NCI-H510A treated with DMSO at 0.1 percent for 48 hours (cell line): ENCODE data around the gene MLST8.
"Not testable (repeated sequence)": the region's sequence is repeated elsewhere in the genome, so short reads cannot be mapped to it uniquely, and the experiment has no call there.

Experiments
- DNase-seq: peaks from one replicate; lab custom pipeline; 2025; lab: John Stamatoyannopoulos, UW

MLST8 gene

DNA sequence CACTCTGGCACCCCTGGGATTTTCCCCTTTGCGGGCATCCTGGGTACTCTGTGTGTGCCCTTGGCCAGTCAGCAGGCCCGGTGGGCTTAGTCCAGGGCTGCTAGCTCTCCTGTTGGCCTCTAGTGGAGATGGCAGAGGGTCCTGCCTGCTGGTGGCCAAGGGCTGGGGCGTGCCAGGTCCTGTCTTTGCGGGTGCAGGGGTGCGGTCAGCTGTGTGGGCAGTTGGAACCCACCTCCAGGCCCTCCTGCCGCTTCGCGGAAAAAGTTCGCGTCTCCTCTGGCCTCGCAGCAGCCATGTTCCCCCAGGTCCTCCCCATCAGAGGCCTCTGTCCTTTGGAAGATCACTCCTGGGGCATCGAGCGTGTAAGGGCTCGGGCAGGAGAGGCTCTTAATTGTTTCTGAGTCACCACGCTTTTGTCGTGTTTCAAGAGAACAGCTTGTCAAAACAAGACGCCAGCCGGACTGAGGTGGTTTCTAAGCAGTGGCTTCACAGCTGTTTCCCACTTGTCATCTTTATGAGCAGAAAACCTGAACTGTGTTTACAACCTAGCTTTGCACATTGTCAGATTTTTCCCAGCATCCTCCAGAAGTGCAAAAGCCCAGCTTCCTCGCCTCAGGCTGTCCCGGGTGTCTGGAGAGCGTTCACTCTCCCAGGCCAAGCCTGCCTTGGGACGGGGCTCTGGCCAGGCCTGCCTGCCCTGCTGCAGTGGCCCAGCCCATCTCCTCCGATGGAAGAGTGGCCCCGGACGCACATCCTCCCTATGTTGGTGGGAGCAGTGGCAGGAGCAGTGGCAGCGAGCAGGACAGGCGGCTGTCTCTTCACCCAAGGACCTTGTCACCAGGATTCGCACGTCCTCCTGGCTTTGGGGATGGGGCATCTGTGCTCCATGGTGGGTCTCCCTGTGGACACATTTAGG is 26.0 kb downstream of the MLST8 start:
- DNase-seq = no peak

DNA sequence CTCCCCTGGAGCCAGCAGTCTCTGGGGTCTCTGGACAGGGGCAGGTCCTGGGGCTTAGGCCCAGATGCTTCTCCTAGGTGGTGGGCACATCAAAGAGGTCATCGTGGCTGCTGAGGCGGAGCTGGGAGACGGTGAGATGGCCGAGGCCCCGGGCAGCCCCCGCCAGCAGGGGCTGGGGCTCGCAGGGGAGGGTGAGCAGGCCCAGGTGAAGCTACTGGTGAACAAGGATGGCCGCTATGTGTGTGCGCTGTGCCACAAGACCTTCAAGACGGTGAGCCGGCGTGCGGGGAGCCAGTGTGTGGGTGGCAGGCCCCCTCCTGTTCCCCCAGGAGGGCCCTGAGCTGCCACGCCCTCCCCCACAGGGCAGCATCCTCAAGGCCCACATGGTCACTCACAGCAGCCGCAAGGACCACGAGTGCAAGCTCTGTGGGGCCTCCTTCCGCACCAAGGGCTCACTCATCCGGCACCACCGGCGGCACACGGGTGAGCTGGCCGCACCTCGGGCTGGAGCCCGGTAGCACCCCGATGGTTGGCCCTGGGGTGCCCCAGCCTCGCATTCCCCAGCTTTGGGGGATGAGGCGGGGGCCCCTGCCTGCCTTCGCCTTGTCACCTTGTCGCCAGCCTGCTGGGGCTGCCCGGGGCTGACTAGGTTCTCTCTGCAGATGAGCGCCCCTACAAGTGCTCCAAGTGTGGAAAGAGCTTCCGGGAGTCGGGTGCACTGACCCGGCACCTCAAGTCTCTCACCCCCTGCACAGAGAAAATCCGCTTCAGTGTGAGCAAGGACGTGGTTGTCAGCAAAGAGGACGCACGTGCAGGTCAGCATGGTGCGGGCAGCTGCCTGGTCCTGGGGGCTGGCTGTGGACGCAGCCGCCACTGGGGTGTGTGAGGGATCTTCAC is 27.1 kb downstream of the MLST8 start:
- DNase-seq = no peak

DNA sequence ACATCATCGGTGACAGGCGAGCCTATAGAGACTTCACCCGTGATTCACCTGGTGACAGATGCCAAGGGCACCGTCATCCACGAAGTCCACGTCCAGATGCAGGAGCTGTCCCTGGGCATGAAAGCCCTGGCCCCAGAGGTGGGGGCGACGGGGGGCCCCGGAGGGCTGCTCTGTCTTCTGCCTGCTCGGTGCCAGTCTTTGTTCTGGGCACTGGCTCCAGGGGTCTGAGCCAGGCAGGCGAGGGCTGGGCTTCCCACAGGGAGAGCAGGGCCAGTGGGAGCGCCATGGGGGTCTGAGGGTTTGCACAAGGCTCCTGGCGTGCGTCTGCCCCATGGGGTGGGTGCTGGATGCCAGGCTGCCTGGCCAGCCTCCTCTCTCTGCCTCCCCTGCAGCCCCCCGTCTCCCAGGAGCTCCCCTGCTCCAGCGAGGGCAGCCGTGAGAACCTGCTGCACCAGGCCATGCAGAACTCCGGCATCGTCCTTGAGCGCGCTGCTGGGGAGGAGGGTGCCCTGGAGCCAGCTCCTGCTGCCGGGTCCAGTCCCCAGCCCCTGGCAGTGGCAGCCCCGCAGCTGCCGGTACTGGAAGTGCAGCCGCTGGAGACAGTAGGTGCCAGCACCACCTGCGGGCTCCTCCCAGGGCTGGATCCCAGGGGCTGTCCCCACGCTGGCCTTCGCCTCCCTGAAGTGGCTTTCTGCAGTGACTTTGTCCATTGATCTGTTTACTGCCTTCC is 28.0 kb downstream of the MLST8 start:
- DNase-seq = no peak

DNA sequence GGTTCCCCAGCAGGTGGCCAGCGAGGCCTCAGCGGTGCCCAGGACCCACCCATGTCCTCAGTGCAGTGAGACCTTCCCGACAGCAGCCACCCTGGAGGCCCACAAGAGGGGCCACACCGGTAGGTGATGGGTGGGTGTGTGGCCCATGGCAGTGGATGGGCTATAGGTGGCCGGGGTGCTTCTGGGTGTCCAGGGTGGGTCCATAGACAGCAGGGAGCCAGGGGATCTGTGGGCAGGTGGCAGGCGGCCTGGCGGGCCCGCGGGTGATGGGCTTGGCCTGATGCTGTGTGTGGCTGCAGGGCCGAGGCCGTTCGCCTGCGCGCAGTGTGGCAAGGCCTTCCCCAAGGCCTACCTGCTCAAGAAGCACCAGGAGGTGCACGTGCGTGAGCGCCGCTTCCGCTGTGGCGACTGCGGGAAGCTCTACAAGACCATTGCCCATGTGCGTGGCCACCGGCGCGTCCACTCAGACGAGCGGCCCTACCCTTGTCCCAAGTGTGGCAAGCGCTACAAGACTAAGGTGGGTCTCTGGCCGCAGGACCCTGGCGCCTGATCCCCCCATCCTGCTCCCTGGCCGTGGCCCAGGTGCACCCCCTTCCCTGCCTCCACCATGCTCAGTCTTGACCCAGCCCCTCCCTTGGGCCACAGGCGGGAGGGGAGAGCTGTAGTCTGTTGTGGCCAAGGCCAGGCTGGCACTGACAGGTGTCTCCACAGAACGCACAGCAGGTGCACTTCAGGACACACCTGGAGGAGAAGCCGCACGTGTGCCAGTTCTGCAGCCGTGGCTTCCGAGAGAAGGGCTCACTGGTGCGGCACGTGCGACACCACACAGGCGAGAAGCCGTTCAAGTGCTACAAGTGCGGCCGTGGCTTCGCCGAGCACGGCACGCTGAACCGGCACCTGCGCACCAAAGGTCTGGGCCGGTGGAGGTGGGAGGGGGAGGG is 28.9 kb downstream of the MLST8 start:
- DNase-seq = peak; percentile 56

DNA sequence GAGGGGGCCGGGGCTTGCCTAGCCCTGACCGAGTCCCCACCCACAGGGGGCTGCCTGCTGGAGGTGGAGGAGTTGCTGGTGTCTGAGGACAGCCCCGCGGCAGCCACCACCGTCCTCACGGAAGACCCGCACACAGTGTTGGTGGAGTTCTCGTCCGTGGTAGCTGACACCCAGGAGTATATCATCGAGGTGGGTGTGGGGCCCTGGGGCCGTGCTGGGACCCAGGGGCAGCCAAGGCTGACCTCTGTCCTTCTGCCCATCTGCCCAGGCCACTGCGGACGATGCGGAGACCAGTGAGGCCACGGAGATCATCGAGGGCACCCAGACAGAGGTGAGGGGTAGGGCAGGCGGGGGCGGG is 29.5 kb downstream of the MLST8 start:
- no peak for DNase-seq

DNA sequence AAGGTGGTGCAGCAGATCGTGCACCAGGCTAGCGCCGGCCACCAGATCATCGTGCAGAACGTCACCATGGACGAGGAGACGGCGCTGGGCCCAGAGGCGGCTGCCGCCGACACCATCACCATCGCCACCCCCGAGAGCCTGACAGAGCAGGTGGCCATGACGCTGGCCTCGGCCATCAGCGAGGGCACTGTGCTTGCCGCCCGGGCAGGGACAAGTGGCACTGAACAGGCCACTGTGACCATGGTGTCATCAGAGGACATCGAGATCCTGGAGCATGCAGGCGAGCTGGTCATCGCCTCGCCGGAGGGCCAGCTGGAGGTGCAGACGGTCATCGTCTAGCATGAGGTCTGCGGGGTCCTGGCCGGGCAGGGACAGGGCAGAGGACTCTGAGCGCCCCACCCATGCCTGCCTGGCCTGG is 30.0 kb downstream of the MLST8 start:
- no peak for DNase-seq

DNA sequence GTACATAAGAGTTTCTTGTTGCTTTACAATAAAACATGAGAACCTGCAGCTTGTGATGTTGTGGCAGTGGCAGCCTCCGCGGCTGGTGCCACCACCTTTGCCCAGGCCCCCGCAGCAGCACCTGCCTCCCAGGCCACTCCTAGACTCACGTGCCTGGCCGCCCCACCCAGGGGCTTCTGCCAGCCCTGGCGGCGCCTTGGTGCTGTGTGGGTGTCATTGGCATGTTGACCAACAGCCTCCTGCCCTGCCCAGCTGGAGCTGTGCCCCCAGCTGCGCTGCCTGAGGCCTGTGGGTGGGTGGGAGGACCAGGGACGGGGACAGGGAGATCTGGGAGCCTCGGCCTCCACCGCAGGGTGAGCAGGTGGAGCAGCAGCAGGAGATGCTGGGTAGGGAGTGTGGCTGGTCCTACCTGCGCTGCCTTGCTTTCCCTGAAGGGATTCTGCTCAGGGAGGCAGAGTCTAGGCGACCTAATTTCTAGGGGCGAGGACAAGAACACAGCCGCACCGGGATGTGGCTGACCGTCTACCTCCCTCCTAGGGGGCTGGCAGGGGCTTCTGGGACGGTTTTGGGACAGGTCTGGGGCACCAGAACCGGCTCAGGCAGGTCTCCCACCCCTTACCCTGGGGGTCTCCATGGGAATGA is 30.6 kb downstream of the MLST8 start:
- no peak for DNase-seq

DNA sequence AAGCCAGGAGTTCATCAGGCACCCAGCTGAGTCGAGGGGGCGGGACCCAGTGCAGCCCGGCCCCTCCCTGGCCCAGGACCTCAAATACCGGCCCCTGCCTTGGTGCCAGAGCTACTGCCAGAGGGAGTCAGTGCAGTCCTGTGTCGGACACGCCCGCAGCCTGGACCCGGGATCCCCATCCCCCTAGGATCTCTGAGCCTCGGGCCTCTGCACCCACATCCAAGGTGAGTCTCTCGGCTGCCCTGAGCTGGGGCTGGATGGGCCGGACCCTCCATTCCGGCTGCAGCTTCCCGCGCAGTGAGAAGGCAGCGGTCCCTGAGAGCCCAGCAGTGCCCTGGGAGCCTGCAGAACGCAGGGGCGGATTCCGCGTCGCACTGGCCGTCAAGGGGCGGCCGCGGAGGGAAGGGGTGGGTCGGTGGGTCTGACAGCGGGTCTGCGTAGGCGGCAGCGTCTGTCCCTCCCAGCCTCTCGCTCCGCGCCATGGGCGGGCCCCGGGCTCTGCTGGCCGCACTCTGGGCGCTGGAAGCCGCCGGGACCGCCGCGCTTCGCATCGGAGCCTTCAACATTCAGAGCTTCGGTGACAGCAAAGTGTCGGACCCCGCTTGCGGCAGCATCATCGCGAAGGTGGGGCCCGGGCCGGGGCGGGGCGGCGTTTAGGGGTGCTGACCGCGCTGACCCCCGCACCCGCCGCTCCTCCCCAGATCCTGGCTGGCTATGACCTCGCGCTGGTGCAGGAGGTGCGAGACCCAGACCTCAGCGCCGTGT is 31.3 kb downstream of the MLST8 start, which contains the start of gene DNASE1L2:
DNASE1L2 (plus strand) TSS at position 108 of the 765 bp plus-strand sequence; CDS start at position 481, 373 bp downstream.
- DNase-seq = no peak

DNA sequence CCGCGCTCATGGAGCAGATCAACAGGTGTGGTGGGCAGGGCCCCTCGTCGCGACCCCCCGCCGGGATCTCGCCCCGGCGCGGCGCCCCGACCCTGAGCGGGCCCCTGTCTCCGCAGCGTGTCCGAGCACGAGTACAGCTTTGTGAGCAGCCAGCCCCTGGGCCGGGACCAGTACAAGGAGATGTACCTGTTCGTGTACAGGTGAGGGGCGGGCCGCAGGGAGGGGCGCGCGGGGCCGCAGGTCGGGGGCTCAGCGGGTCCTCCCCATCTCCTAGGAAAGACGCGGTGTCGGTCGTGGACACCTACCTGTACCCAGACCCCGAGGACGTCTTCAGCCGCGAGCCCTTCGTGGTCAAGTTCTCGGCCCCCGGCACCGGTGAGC is 31.8 kb downstream of the MLST8 start:
- DNase-seq = no peak

DNA sequence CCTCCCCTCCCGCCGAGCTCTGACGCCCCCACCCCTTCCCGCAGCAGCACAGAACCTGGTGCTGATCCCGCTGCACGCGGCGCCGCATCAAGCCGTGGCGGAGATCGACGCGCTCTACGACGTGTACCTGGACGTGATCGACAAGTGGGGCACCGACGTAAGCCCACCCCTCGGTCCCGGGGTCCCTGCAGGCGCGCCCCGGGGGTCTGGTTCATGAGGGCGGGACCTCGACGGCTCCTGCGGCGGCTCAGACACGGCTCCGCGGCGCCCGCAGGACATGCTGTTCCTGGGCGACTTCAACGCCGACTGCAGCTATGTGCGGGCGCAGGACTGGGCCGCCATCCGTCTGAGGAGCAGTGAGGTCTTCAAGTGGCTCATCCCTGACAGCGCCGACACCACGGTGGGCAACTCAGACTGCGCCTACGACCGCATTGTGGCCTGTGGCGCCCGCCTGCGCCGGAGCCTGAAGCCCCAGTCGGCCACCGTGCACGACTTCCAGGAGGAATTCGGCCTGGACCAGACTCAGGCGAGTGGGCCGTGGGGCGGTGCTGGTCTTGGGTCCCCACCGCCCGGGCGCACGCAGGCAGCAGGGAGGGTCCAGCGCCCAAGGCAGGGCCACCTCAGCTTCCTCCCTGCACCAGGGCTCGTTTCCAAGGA is 32.4 kb downstream of the MLST8 start:
- no peak for DNase-seq

DNA sequence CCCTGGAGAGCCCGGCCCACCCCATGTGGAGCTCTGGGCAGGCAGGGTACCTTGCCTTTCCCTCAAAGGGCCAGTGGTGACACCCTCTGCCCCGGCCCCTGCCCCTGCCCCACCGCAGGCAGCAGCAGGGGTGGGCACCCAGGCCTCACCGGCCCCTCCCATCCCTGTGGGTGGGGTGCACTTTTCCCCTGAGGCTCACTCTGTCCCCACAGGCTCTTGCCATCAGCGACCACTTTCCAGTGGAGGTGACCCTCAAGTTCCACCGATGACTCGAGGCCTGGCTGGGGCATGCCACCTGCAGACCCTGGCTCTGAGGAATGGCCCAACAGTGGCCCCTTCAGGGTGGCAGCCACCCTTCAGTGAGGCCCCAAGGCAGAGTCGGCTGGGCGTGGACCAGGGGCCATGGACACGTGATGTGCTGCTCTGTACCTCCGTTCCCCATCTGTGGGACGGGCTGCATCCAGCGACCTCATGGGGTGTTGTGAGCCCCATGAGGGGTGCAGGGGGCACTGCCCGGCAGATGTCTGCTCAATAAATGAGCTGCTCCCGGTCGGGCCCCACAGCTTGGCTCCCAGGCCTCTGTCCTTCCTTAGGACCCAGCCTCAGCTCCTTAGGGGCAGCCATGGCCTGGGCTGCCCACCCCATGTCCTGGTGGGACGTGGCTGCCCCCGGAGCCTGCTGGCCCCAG is 33.0 kb downstream of the MLST8 start:
- DNase-seq = no peak

DNA sequence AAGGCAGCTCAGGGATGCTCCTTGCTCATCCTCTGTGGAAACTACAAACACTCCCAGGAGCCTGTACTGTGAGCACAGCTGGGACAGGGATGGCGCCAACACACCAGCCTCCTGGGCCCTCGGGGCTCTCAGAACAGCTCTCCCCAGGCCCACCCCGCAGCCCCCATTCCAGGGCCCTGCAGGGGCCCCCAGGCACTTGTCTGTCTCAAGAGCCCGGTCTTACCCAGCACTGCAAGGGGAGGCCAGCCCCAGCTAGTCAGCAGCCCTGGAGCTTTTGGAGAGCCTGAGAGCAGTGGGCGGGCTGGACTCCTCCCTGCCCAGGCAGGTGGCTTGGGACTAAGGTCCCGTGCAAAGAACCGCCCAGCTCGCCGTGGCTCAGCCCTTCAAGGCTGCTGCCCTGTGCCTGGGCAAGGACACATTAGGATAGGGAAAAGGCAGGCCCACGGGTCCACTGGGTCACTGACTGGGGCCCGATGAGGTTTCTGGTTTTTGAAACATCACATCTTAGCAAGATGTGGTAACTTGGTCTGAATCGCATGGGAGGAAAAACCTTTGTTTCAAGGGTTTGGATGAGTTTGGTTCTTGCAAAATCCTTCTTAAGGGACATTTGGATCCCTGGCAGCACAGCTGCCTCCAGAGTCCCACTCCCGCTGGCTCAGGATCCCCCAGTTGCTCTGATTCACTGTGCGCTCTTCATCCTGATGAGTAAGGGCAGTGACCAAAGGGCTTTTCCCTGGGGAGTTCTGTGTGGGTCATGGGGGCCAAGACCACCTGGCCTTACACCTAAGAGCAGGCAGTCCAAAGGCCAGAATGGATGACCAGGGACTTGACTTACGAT is 33.8 kb downstream of the MLST8 start:
- DNase-seq = peak; percentile 20

DNA sequence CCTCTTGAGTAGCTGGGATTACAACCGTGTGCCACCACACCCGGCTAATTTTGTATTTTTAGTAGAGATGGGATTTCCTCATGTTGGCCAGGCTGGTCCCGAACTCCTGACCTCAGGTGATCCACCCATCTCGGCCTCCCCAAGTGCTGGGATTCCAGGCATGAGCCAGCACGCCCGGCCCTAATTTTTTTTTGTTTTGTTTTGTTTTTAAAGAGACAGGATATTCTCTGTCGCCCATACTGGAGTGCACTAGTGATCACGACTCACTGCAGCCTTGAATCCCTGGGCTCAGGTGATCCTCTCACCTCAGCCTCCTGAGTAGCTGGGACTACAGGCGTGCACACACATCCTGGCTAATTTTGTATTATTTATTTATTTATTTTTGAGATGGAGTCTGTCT is 35.1 kb downstream of the MLST8 start:
- DNase-seq = not testable (repeated sequence)

DNA sequence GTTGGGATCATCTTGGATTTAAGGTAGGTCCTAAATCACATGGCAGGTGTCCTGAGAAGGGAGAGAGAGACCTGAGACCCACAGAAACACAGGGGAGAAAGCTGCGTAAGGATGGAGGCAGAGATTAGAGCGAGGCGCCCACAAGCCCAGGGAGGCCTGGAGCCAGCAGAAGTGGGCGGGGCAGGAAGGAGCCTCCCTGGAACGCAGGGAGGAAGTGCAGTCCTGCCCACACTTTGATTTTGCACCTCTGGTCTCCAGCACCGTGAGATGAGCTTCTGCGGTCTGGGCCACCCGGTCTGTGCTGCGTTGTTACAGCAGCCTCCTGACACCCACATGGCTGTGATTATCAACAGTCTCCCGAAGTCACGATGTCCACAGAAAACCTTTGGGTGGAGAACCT is 37.3 kb downstream of the MLST8 start:
- DNase-seq = no peak

DNA sequence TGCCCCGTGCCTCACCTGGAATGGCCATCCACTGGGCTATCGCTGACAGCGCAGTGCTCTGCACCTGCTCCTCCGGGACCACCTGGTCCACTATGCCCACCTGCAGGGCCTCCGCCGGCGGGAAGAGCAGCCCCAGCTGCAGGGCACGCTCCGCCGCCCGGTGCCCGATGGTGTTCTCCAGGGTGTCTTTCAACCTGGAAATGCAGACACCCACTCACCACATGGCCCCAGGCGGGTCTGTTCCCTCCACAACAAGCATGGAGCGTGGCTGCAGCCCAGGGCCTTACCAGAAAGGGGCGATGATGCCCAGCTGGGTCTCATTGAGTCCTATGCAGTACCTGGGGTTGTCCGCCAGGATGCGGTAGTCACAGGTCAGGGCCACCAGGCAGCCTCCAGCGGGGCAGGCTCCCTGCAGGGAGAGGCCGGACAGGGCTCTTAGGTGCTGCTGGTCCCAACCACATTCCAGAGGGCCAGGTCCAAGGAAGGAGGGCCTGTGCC is 37.8 kb downstream of the MLST8 start:
- no peak for DNase-seq

DNA sequence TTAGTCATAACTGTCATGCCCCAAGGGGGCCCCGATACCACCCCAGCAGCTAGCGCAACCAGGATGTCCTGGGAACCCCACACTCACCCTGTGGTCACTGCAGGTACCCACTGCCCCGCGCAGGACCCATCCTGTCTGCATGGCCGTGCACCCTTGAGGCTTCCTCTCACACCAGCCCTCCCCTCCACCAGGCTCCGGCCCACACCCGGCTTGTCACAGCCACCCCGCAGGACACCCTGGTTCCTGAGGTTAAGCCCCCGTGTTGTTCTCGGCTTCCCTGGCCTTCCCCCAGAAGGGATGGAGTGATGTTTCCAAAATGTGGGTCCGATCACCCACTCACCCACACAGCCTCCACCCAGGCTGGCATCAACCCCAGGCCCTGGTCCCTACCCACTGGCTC is 38.5 kb downstream of the MLST8 start:
- DNase-seq = no peak

DNA sequence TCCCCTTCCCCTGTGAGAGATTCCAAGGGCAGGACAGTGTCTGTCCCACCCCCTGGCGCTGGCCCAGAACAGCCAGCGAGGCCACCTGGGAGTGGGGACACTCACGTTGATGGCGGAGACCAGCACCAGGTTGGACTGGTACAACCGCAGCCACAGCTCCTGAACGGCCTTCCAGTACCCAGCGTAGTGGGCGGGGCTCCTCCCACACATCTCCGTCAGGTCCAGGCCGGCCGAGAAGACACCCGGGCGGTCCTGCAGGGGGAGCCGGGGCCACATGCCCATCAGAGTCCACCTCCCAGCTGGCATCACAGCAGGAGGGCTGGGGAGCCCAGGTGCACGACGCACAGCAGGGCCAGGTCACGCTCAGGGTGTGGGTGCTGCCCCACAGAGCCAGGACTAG is 39.0 kb downstream of the MLST8 start:
- peak; percentile 6 for DNase-seq
